ENCODE data around the gene SMIM29.

SMIM29 gene

DNA sequence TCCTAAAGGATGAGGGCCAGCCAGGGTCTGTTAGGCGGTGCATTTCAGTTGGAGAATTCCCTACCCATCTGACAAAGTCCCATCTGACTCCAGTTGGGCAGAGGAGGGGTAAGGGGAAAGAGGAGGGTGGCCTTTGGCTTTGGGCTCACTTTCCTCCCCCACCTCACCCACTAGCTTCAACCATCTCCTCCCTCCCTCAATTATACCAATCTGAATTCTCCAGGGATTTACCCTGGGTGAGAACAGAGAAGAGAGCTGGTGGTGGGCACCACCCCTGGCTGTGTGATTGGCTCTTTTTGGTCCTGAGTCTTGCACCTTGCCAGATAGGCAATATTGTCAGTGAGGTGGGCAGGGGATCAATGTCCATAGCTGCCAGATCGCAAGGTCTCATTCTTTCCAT, 8.9 kb downstream of the SMIM29 start:
- no peak for FAIRE-seq

GRCh38 chr6:34239500-34239825, 9.3 kb downstream of the SMIM29 start:
- no peak for FAIRE-seq

DNA sequence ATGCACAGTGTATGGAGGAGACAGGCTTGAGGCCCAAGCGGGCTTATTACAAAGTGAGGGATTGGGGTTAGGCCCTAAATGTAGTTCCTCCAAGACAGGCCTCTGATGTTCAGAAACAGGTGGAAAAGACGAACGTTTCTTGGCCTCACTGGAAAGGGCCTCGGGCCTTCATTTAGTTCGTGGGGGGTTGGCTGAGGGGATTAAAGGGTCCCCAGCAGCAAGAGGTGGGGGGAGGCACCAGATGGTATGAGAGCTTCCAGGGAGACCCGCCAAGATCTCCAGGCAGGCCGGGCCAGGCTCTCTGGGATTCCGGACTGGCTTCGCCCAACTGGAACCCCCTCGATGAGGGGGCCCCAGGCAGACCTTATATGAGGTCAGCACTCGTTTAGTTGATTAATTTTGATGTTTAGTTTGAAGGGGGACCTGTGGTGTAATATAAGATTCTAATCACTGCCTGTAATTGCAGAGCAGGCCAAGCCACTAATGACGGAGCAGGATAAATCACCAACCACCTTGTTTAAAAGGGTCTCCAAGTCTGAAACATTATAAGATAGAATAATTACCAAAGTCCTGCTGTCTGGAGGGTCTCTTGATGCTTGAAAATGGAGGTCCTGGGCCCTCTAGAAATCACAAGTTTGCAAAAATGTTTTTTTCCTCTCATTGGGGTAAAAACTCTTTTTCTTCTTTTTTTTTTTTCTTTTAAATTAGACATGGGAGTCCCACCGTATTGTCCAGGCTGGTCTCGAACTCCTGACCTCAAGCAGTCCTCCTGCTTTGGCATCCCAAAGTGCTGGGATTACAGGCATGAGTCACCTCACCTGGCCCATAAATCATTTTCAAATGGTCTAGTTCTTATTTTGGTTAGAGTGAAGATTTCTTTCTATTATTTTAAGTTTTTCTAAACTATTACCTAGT, 10.0 kb downstream of the SMIM29 start:
- no peak for FAIRE-seq

- FAIRE-seq: no peak
These were observed 10.9 kb downstream of the SMIM29 start for GRCh38 chr6:34237722-34238584.

- no peak for FAIRE-seq
These were observed 11.5 kb downstream of the SMIM29 start for GRCh38 chr6:34237316-34237721.

GRCh38 chr6:34236443-34237315, 12.1 kb downstream of the SMIM29 start, which contains the start of gene HMGA1:
TSS of gene HMGA1 (plus strand) at chr6:34236873. CDS start at chr6:34240781, 3,908 bp downstream.
- no peak for FAIRE-seq

GRCh38 chr6:34236131-34236442, 12.7 kb downstream of the SMIM29 start:
- FAIRE-seq: no peak

GRCh38 chr6:34235307-34236130, 13.3 kb downstream of the SMIM29 start:
- no peak for FAIRE-seq

GRCh38 chr6:34234667-34235306, 14.0 kb downstream of the SMIM29 start:
- FAIRE-seq: no peak

DNA sequence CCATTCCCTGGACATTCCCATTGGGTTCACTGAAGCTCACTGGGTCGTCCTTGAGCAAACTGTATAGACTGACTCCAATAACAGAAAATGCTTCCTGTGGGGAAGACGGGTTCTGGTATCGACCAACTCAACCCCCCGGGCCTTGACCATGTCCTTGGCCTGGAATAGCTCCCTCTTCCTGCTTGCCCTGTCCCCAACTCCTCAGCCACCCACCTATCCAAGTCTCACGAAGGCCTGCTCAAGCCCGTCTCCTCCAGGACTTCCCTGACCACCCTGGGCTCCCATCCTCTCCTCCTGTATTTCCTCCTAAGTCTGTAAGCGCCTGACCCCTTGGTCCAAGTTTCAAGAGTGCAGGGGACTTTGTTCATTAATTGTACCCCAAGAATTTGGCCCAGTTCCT, 14.9 kb downstream of the SMIM29 start:
- FAIRE-seq: no peak

GRCh38 chr6:34232901-34233300, 15.9 kb downstream of the SMIM29 start:
- FAIRE-seq: no peak

DNA sequence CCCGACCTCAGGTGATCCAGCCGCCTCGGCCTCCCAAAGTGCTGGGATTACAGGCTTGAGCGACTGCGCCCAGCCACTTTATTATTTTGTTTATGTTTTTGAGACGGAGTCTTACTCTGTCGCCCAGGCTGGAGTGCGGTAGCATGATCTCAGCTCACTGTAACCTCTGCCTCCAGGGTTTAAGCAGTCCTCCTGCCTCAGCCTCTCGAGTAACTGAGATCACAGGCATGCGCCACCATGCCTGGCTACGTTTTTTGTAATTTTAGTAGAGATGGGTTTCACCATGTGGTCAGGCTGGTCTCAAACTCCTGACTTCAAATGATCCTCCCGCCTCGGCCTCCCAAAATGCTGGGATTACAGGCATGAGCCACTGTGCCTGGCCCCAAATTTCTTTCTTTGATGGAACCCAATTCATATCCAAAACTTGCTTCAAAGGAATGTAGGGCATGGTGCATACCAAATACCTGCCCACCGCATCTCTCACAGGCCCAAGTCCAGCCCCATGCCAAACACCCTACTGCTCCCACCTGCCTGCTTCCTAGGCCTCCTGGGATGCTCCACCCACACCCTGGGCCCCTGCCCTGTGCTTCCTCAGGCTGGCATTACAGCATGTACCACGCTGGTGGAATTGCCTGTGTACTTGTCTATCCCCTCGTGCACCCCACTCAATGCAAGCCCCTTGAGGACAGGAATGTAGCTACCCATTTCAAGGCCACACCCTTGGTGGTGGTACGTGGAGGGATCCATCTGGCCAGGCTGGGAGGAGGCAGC, 17.1 kb downstream of the SMIM29 start:
- no peak for FAIRE-seq

DNA sequence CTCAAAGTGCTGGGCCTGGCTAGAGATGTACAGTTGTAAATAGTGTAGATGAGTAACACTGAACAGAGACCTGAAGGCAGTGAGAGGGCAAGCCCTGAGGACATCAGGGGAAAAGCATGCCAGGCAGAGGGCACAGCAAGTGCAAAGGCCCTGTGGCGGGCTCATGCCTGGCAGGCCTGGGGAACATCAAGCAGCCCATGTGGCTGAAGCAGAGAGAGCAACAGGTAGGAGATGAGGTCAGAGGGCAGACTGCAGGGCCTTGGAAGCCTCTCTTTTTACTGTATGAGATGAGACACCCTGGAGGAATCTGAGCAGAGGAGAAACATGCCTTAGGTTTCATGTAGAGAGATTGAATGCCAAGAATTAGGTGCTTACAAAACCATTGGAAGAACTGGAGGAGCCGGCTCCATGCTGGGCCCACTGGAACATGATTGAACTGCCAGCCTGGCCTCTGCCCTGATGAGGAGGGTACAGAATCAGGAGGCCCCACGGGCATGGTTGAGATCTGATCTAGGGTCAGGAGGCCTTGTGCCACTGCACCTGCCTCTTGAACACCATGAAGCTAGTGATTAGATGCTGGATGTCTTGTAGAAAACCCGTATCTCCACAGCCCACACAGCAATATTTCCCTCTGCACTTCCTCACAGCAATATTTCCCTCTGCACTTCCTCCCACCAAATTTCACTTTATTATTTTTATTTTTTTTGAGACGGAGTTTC, 18.0 kb downstream of the SMIM29 start:
- FAIRE-seq: no peak

DNA sequence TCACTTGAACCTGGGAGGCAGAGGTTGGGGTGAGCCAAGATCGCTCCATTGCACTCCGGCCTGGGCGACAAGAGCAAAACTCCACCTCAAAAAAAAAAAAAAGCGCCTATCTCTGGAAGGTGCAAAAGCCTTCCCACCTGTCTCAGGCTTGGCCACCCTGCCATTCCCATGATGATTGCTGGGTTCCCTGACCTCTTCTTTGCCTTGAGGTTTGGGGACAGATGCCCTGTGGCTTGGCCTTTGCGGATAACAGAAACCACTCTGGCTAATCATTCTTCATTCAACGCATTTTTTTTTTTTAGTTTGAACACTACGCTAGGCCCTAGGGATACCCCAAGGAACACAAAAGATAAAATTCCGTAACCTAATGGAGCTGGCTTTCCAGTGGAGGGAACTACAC, 18.9 kb downstream of the SMIM29 start:
- no peak for FAIRE-seq

GRCh38 chr6:34227761-34228421, 20.9 kb downstream of the SMIM29 start:
- no peak for FAIRE-seq

GRCh38 chr6:34226731-34227586, 21.8 kb downstream of the SMIM29 start:
- no peak for FAIRE-seq

DNA sequence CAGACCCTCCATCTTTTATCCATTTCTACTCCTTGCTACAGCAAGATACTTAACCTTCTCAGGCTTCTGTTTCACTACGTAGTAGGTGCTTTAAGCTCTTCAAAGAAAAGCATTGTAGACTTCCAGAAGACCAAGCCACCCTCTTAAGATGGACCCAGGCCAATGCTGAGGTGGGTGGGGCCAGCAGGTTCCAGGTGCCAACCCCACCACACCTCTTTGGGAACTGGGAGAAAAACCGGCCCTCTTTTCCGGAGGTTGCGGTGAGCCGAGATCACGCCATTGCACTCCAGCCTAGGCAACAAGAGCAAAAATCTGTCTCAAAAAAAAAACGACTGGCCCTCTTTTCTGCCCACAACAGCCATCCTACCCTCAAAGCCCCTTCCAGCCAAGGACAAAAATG, 22.7 kb downstream of the SMIM29 start:
- FAIRE-seq: no peak

DNA sequence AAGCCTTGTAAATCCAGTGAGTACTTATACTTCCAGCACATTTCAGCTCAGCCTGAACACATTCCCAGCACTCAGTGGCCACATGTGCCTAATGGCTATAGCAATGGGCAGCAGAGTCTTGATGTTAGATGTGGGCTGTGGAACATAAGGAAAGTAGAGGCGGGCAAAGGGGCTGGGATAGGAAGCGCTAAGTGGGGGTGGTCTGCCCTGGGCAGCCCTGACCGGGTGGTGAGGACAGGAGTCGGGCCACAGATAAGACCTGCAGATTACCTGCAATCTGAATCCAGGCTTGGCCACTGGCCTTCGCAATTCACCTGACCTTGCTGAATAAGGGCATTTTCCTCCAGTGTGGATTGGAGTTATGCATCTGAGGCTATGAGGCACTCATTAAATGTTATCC, 23.3 kb downstream of the SMIM29 start:
- no peak for FAIRE-seq
